ENCODE measurements around the gene ATP6V0D1. TPM values are rescaled to one million over a fixed set of nuclear protein-coding genes. Genes with fewer than 3 reads are reported as not detected.
"Not testable (repeated sequence)": the region's sequence is repeated elsewhere in the genome, so short reads cannot be mapped to it uniquely, and the experiment has no call there.

ATP6V0D1 gene
- total and polyA plus RNA-seq, 9 donors = 32.5 to 113 (median 63.0) TPM

- no peak for TF ChIP-seq POLR2A (IDR thresholded peaks at IDR 0.05)
- TF ChIP-seq CTCF (IDR thresholded peaks at IDR 0.05) = no peak
- TF ChIP-seq EP300 (IDR thresholded peaks at IDR 0.05) = no peak
- WGBS, 3 donors = 90 to 96% (median 94%) methylated on average over 3 of the region's 3 CpGs
- no peaks in the 10 kb centered on the region for H3K36me3 ChIP-seq
- no peak overlapping the region for H3K27ac ChIP-seq
- no peaks in the 10 kb centered on the region for H3K9me3 ChIP-seq
- H3K4me3 ChIP-seq = no peak overlapping the region
- peaks cover 2% of the 10 kb centered on the region for H3K4me1 ChIP-seq (ENCODE audit: insufficient read depth)
- no peaks in the 10 kb centered on the region for H3K27me3 ChIP-seq
- no peak for DNase-seq
- intact Hi-C loops (cut with DNase I) = loop anchor here in 1 of 4 donors (10.0 kb wide), 1 partner anchor 165 kb away; no protein-coding TSS in a partner anchor
Observed at GRCh38 chr16:67419502-67419901, 61.5 kb downstream of the ATP6V0D1 start.

DNA sequence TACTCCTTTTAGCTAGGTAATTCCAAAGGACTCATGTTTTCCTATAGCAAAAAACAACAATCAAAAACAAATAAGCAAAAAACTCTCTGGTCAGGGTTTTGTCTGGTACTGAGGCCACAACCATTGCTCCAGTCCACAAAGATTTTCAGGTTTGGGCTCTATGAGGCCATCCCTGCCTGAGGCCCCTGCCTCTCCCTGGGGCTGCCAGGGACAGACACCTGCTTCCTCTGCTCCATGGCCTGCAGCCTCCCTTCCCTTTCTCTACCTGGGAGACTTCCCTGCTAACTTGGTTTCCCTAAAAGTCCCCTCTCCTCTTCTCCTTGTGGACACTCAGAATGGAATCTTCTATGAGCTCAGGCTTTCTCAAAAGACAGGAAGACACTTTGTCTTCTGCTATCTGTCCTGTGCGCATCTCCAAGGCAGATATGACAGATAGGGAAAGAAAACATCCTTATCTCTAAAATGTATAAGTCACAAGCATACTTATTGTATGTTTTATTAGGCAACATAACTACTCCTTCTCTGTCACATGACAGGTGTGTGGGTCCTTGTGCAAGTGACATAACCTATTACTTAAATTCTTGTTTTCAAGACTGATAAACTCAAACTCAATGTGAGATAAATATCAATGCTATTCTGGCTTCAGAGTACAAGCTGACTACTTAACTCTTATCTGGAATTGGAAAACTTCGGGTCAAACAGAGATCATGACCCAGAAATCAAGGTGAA, 63.5 kb downstream of the ATP6V0D1 start:
- Histone ChIP-seq H3K4me1 (ENCODE audit: insufficient read depth) (peaks cover 9% of the 10 kb centered on the region), H3K9me3 (no peaks in the 10 kb centered on the region), H3K36me3 (no peaks in the 10 kb centered on the region), H3K27me3 (no peaks in the 10 kb centered on the region), H3K27ac (no peak overlapping the region), H3K4me3 (no peak overlapping the region)
- TF ChIP-seq CTCF (IDR thresholded peaks at IDR 0.05) (no peak), EP300 (IDR thresholded peaks at IDR 0.05) (no peak), POLR2A (IDR thresholded peaks at IDR 0.05) (no peak)
- DNase-seq = no peak
- intact Hi-C loops (cut with DNase I) = loop anchor here in 1 of 4 donors (10.0 kb wide), 1 partner anchor 163 kb away; no protein-coding TSS in a partner anchor
- WGBS, 3 donors = 79 to 88% (median 87%) methylated on average over 2 of the region's 2 CpGs

DNA sequence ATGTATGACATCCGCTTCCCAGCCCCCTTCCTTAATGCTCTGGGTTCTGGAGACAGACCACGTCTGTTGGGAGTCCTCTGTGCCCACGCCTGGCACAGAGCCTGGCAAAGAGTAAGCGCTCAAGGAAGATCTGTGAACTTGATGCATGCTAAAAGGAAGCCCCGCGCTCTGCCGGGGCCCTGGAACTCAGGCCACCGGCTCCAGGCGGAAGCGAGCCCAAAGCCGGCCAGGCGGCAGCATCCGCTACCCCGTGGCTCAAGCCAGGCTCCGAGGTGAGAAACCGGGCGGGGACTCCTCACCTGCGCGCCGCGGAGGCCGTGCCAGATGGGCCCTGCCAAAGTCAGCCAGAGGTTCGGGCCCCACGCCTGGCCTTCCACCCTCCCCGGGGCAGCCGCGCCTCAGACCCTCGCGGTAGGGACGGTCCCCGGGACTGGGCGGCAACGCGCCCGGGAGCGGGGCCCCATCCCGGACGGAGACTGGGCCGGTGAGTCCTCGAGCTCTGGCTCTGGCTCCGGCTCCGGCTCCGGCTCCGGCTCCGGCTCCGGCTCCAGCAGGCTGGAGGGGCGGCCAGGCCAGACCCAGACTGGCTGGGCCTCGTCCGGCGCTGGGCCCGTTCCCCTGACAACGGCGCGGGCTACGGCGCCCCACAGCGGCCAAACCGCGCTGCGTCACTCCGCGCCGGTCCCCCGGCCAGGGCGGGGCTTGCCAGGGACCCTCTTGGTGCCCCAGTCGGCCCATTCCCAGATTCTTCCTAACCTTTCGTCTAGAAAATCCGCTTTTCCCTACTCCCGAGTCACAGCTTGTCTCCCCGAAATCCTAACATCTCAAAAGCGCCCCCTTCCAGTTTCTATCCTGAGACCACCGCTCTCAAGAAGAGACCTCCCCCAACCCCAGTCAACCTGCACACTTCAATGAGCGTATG, 64.8 kb downstream of the ATP6V0D1 start, which contains the start of gene ZDHHC1:
Gene ZDHHC1 (minus strand): TSS at position 606 of the 922 bp plus-strand sequence. CDS start 8,702 bp downstream, outside the sequence.
- intact Hi-C loops (cut with DNase I) = loop anchor here in 1 of 4 donors (10.0 kb wide), 1 partner anchor 161 kb away; no protein-coding TSS in a partner anchor
- Histone ChIP-seq H3K27ac (peak within 1 kb of the TSS; percentile 19 to 87), H3K4me3 (peak within 1 kb of the TSS; percentile 64), H3K27me3 (no peaks in the 10 kb centered on the region), H3K36me3 (no peaks in the 10 kb centered on the region), H3K9me3 (no peaks in the 10 kb centered on the region), H3K4me1 (ENCODE audit: insufficient read depth) (peaks cover 9% of the 10 kb centered on the region)
- DNase-seq = peak; percentile 74 to 89 (median 81)
- WGBS, 3 donors = 0 to 1% (median 1%) methylated on average over 57 to 73 of the region's 73 CpGs
- no peak for TF ChIP-seq EP300 (IDR thresholded peaks at IDR 0.05)
- TF ChIP-seq POLR2A (IDR thresholded peaks at IDR 0.05) = peak; percentile 42
- TF ChIP-seq CTCF (IDR thresholded peaks at IDR 0.05) = peak; percentile 26 to 75 (median 62)

DNA sequence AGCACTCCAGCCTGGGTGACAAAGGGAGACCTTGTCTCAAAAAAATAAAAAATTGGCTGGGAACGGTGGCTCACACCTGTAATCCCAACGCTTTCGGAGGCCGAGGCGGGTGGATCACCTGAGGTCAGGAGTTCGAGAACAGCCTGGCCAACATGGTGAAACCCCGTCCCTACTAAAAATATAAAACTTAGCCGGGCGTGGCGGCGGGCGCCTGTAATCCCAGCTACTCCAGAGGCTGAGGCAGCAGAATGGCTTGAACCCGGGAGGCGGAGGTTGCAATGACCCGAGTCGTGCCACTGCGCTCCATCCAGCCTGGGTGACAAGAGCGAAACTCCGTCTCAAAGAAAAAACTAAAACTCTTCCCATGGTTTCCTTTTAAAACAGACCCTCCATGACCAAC, 65.5 kb downstream of the ATP6V0D1 start:
- intact Hi-C loops (cut with DNase I) = loop anchor here in 1 of 4 donors (10.0 kb wide), 1 partner anchor 161 kb away; no protein-coding TSS in a partner anchor

More for the DNA sequence above, 65.5 kb downstream of the ATP6V0D1 start:
- Histone ChIP-seq H3K27ac (peak overlapping the region in 1 of 2 donors; percentile 87), H3K4me3 (peak overlapping the region; percentile 64)
- DNase-seq; H3K27me3 ChIP-seq; H3K36me3 ChIP-seq; H3K4me1 ChIP-seq (ENCODE audit: insufficient read depth); H3K9me3 ChIP-seq: not testable (repeated sequence)
- 80 to 86% (median 81%) methylated on average over 19 of the region's 19 CpGs for WGBS, 3 donors
